H1 (cell line): ENCODE data around the gene DDA1. TPM values are rescaled to one million over a fixed set of nuclear protein-coding genes. Genes with fewer than 3 reads are reported as not detected.

Experiments used
- CTCF ChIA-PET: fragments of 300-600 bp; sonication (Branson Sonifier 250); formaldehyde crosslinking; loops from one replicate; lab custom pipeline; 2021; ENCODE audit not compliant: partially characterized antibody; lab: Charles Lee
- POLR2A ChIA-PET: fragments of 300-600 bp; sonication (Branson Sonifier 250); formaldehyde crosslinking; loops from one replicate; lab custom pipeline; 2021; ENCODE audit warnings: inconsistent platforms; ENCODE audit not compliant: partially characterized antibody; lab: Charles Lee
- DNase-seq, 2 experiments: peaks; one replicate each; pipeline versions ENCODE4 v3.0.0 to v3.0.0-alpha.2; 2010 to 2022; ENCODE audit warnings: low spot score in 2 of 2, low read depth in 1 of 2, mixed read lengths in 1 of 2
- FAIRE-seq: peaks from 2 replicates; lab custom pipeline; 2011; peaks lifted over from hg19 to GRCh38; lab: Jason Lieb, UNC
- H2AFZ ChIP-seq: 2 replicates; pipeline ENCODE4 v1.8.1; 2012; ENCODE audit warnings: low read length, inconsistent platforms
- H2AK5ac ChIP-seq: 2 replicates; pipeline ENCODE4 v1.6.1; 2013; ENCODE audit warnings: low read depth, low read length
- H2BK120ac ChIP-seq: replicated peaks from 2 replicates; pipeline ENCODE3; 2013; ENCODE audit warnings: low read depth, low read length, inconsistent platforms
- H2BK12ac ChIP-seq: 2 replicates; pipeline ENCODE4 v1.6.1; 2013; ENCODE audit warnings: low read depth, low read length
- H2BK15ac ChIP-seq: 2 replicates; pipeline ENCODE4 v1.6.1; 2013; ENCODE audit warnings: low read length
- H2BK20ac ChIP-seq: 2 replicates; pipeline ENCODE4 v1.6.1; 2013; ENCODE audit warnings: low read length
- H2BK5ac ChIP-seq: 2 replicates; pipeline ENCODE4 v1.6.1; 2013; ENCODE audit warnings: low read depth, low read length
- H3K14ac ChIP-seq: 2 replicates; pipeline ENCODE4 v1.6.1; 2013; ENCODE audit warnings: inconsistent platforms; ENCODE audit not compliant: insufficient read length
- H3K18ac ChIP-seq: 2 replicates; pipeline ENCODE4 v1.6.1; 2013; ENCODE audit warnings: low read length; ENCODE audit errors: extremely low read depth
- H3K23ac ChIP-seq: 2 replicates; pipeline ENCODE4 v1.6.1; 2013; ENCODE audit warnings: inconsistent platforms; ENCODE audit not compliant: insufficient read length
- H3K23me2 ChIP-seq: 2 replicates; pipeline ENCODE4 v1.6.1; 2013; ENCODE audit warnings: low read depth, low read length
- H3K27ac ChIP-seq: 2 replicates; pipeline ENCODE4 v1.6.1; 2011; ENCODE audit warnings: low read depth, low read length, inconsistent platforms
- H3K27me3 ChIP-seq, 4 experiments: replicated peaks in 1 of 4; 1 replicate in 1 of 4; 2 replicates in 3 of 4; pipeline versions ENCODE4 v1.6.1 to v1.8.1; 2011 to 2013; ENCODE audit warnings: low read length in 3 of 4, mild to moderate bottlenecking in 3 of 4, inconsistent platforms in 2 of 4, mixed read lengths in 2 of 4, moderate library complexity in 1 of 4; ENCODE audit not compliant: control insufficient read depth in 3 of 4, insufficient read depth in 3 of 4; ENCODE audit errors: extremely low read depth in 1 of 4
- H3K36me3 ChIP-seq, 4 experiments: 2 replicates each; pipeline versions ENCODE4 v1.6.1 to v1.8.1; 2011 to 2013; ENCODE audit warnings: mild to moderate bottlenecking in 4 of 4, low read length in 3 of 4, moderate library complexity in 2 of 4, control low read depth in 1 of 4, inconsistent platforms in 1 of 4; ENCODE audit not compliant: insufficient read depth in 4 of 4, control insufficient read depth in 2 of 4
- H3K4ac ChIP-seq: replicated peaks from 2 replicates; pipeline ENCODE3; 2013; ENCODE audit warnings: low read length, low read depth, mixed read lengths, inconsistent platforms; ENCODE audit not compliant: insufficient read length
- H3K4me1 ChIP-seq, 4 experiments: replicated peaks in 1 of 4; 1 replicate in 1 of 4; 2 replicates in 3 of 4; pipeline versions ENCODE4 v1.6.1 to v1.8.1; 2011 to 2013; ENCODE audit warnings: low read length in 3 of 4, inconsistent platforms in 2 of 4, mixed read lengths in 1 of 4; ENCODE audit not compliant: insufficient read depth in 4 of 4, control insufficient read depth in 3 of 4
- H3K4me2 ChIP-seq, 2 experiments: 2 replicates each; pipeline versions ENCODE4 v1.6.1 to v1.8.1; 2011 to 2013; ENCODE audit warnings: low read depth in 2 of 2, low read length in 2 of 2, control low read depth in 1 of 2, inconsistent platforms in 1 of 2, mild to moderate bottlenecking in 1 of 2; ENCODE audit not compliant: insufficient read depth in 1 of 2
- H3K4me3 ChIP-seq, 4 experiments: fragments of 200-600, 300-600 bp in 1 of 4; sonication (generic), shearing (Covaris generic), sonication (Bioruptor Twin) in 1 of 4; 2 replicates each; pipeline versions ENCODE4 v1.5.1 to v1.8.1; 2011 to 2016; ENCODE audit warnings: low read length in 4 of 4, low read depth in 3 of 4, control low read depth in 2 of 4, inconsistent platforms in 2 of 4, mild to moderate bottlenecking in 2 of 4, mixed read lengths in 1 of 4, moderate library complexity in 1 of 4; ENCODE audit not compliant: insufficient read depth in 2 of 4; ENCODE audit errors: extremely low read depth in 1 of 4
- H3K56ac ChIP-seq: replicated peaks from 2 replicates; pipeline ENCODE3; 2013; ENCODE audit warnings: low read depth, mild to moderate bottlenecking, mixed read lengths, low read length, inconsistent platforms; ENCODE audit not compliant: insufficient read length
- H3K79me1 ChIP-seq: 2 replicates; pipeline ENCODE4 v1.6.1; 2013; ENCODE audit warnings: low read depth, low read length, control low read depth
- H3K79me2 ChIP-seq, 2 experiments: 2 replicates each; pipeline versions ENCODE4 v1.6.1 to v1.8.1; 2012 to 2013; ENCODE audit warnings: low read length in 2 of 2, mild to moderate bottlenecking in 2 of 2, inconsistent platforms in 1 of 2; ENCODE audit not compliant: insufficient read depth in 2 of 2, control insufficient read depth in 1 of 2
- H3K9ac ChIP-seq, 4 experiments: replicated peaks in 1 of 4; 1 replicate in 1 of 4; 2 replicates in 3 of 4; pipeline versions ENCODE4 v1.6.1 to v1.8.1; 2011 to 2013; ENCODE audit warnings: low read depth in 3 of 4, low read length in 3 of 4, control low read depth in 2 of 4, mild to moderate bottlenecking in 2 of 4, moderate library complexity in 2 of 4, inconsistent platforms in 1 of 4; ENCODE audit errors: extremely low read depth in 1 of 4
- H3K9me3 ChIP-seq, 2 experiments: 2 replicates each; pipeline versions ENCODE4 v1.6.1 to v1.8.1; 2012 to 2013; ENCODE audit warnings: mild to moderate bottlenecking in 2 of 2, moderate library complexity in 2 of 2, control low read depth in 1 of 2, inconsistent platforms in 1 of 2, low read depth in 1 of 2, low read length in 1 of 2, mixed read lengths in 1 of 2; ENCODE audit not compliant: insufficient read depth in 2 of 2
- H4K20me1 ChIP-seq, 2 experiments: replicated peaks in 1 of 2; 2 replicates each; pipeline versions ENCODE3 to v1.8.1; 2011 to 2013; ENCODE audit warnings: inconsistent platforms in 2 of 2, low read length in 2 of 2, mild to moderate bottlenecking in 1 of 2; ENCODE audit not compliant: insufficient read depth in 2 of 2, control insufficient read depth in 1 of 2
- H4K5ac ChIP-seq: 2 replicates; pipeline ENCODE4 v1.6.1; 2013; ENCODE audit warnings: low read length, low read depth, mixed read lengths, inconsistent platforms; ENCODE audit not compliant: insufficient read length
- H4K8ac ChIP-seq: 2 replicates; pipeline ENCODE4 v1.8.0; 2013; ENCODE audit warnings: mild to moderate bottlenecking, moderate library complexity, low read length, inconsistent platforms; ENCODE audit not compliant: insufficient read depth; ENCODE audit errors: extremely low read depth
- H4K91ac ChIP-seq: replicated peaks from 2 replicates; pipeline ENCODE3; 2013; ENCODE audit warnings: low read length, mixed read lengths, inconsistent platforms; ENCODE audit not compliant: insufficient read length
- GTF2F1 ChIP-seq: IDR thresholded peaks from 2 replicates; pipeline ENCODE4 v1.6.1; 2012; ENCODE audit warnings: low read depth, low read length, improper control_type of control experiment, borderline replicate concordance
- HDAC6 ChIP-seq: IDR thresholded peaks from one replicate; pipeline ENCODE4 v1.7.1; 2012; ENCODE audit warnings: low read depth, mild to moderate bottlenecking, inconsistent platforms, low read length, moderate library complexity
- JUN ChIP-seq: IDR thresholded peaks from 2 replicates; pipeline ENCODE4 v1.6.1; 2011; ENCODE audit warnings: low read depth, mild to moderate bottlenecking, improper control_type of control experiment, low read length
- POLR2A ChIP-seq, 2 experiments: IDR thresholded peaks; 1 replicate in 1 of 2; 2 replicates in 1 of 2; pipeline ENCODE4 v1.6.1; 2011; ENCODE audit warnings: low read depth in 2 of 2, low read length in 2 of 2, mild to moderate bottlenecking in 2 of 2; ENCODE audit errors: control extremely low read depth in 1 of 2
- RXRA ChIP-seq: IDR thresholded peaks from 2 replicates; pipeline ENCODE4 v1.6.1; 2011; ENCODE audit warnings: low read depth, mild to moderate bottlenecking, low read length, moderate library complexity; ENCODE audit not compliant: insufficient read depth
- TAF1 ChIP-seq: IDR thresholded peaks from 2 replicates; pipeline ENCODE4 v1.6.1; 2011; ENCODE audit warnings: mild to moderate bottlenecking, low read depth, low read length
- WGBS, 2 experiments: shearing (Covaris generic) in 1 of 2; methylation state at CpG; one replicate each; pipeline versions ENCODE4 v1.1.6 to v1.1.7; 2013 to 2015; ENCODE audit warnings: low lambda C conversion rate in 2 of 2, mixed read lengths in 2 of 2, inconsistent platforms in 1 of 2, low coverage in 1 of 2, missing lambda C conversion rate in 1 of 2; ENCODE audit not compliant: insufficient replicate concordance in 2 of 2, insufficient coverage in 1 of 2, insufficient read length in 1 of 2; ENCODE audit errors: extremely low coverage in 1 of 2, missing lambda C conversion rate in 1 of 2; 5-methylcytosine and 5-hydroxymethylcytosine counted together
- polyA plus RNA-seq, 7 experiments: library from polyadenylated mRNA; depleted of rRNA in 3 of 7; stranded (reverse) in 5 of 7; unstranded in 2 of 7; fragments of >200 nt in 5 of 7; fragments of 200-250 nt in 2 of 7; gene quantifications; 1 replicate in 5 of 7; 2 replicates in 1 of 7; 4 replicates in 1 of 7; pipeline versions ENCODE4 v1.2.1 to v1.2.3, GENCODE V29; 2011 to 2013; ENCODE audit warnings: missing spikeins in 2 of 7, mixed read lengths in 2 of 7
- total RNA-seq: library from RNA; stranded (reverse); fragmentation: NEBNext Ultra II Directional; extraction: Animal tissue kit (Norgen Biotek cat#: 25700); gene quantifications from 2 replicates; pipeline ENCODE4 v1.2.1, GENCODE V29; 2021
- TF ChIP-seq, protein P1 (sequence below): IDR thresholded peaks from 2 replicates; pipeline ENCODE4 v1.6.1; 2012; ENCODE audit warnings: low read length, inconsistent platforms
- TF ChIP-seq, protein P2 (sequence below): IDR thresholded peaks from 2 replicates; pipeline ENCODE4 v1.6.1; 2011; ENCODE audit warnings: low read length, improper control_type of control experiment

Gene DDA1
- total and polyA plus RNA-seq, 2 of the 8 experiments (the other 6 are each of a cell fraction or from before 2014, with no cell fraction given), result 29.2 to 34.5 TPM

DNA sequence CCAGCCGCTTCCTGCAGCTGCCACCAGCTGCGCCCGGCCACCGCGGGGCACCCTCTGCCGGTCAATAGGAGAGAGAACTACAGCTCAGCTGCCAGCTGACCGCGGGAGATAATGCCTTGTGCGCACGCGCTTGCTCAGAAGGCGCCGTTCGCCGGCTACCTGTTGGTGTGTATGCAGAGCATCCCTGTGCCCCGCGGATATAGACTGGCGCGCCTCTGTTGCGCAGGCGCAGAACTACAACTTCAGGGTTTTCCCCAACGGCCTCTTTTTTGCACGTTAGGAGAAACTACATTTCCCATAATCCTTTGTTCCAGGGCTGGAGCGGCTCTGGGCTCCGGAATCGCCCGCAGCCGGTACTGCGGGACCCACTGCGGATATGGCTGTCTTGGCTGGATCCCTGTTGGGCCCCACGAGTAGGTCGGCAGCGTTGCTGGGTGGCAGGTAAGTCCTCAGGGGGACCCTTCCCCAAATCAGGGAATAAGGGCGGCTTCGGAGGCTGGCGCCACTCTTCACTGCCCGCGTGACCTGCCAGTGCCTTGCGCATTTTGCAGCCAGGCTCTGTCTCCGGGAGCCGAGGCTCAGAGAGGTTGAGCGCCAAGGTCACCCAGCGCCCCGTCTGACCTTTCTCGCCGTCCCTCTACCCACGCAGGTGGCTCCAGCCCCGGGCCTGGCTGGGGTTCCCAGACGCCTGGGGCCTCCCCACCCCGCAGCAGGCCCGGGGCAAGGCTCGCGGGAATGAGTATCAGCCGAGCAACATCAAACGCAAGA is 3.7 kb upstream of the DDA1 start, which contains the start of gene MRPL34:
Gene MRPL34 (plus strand): TSS at position 356 of the 768 bp plus-strand sequence. CDS start 21 bp downstream, at position 377.
- Histone ChIP-seq H3K56ac (peak within 1 kb of the TSS; percentile 88), H4K5ac (peak within 1 kb of the TSS; percentile 89), H3K4me1 (peaks cover 14 to 28% (median 19%) of the 10 kb centered on the region in 4 experiments), H2AFZ (0 out of 2 replicates have a peak within 1 kb of the TSS, but pooled peaks have one; percentile 30), H3K23ac (no peak within 1 kb of the TSS), H3K23me2 (peaks cover 12% of the 10 kb centered on the region), H3K4me3 (peak within 1 kb of the TSS; percentile 75 to 95 (median 80)), H3K27ac (peak within 1 kb of the TSS; percentile 81), H3K18ac (peak within 1 kb of the TSS; percentile 95), H3K79me2 (peaks cover 7 to 13% of the 10 kb centered on the region in 2 experiments; a peak in 3 of 4 replicates), H3K14ac (no peak within 1 kb of the TSS), H4K20me1 (peaks cover 1 to 12% of the 10 kb centered on the region in 2 experiments), H3K4ac (peak within 1 kb of the TSS; percentile 75), H2BK120ac (peak within 1 kb of the TSS; percentile 21), H2BK5ac (peak within 1 kb of the TSS; percentile 96), H3K79me1 (peaks cover 9% of the 10 kb centered on the region), H2AK5ac (peak within 1 kb of the TSS; percentile 61; the same call in 1 of the 2 replicates), H3K9me3 (no peaks in the 10 kb centered on the region), H2BK20ac (peak within 1 kb of the TSS; percentile 23; the same call in 1 of the 2 replicates), H3K9ac (peak within 1 kb of the TSS; percentile 68 to 84 (median 82)), H2BK12ac (peak within 1 kb of the TSS; percentile 92), H4K8ac (peak within 1 kb of the TSS; percentile 64), H3K27me3 (no peaks in the 10 kb centered on the region), H4K91ac (peak within 1 kb of the TSS; percentile 97), H2BK15ac (peak within 1 kb of the TSS; percentile 72; the same call in 1 of the 2 replicates), H3K4me2 (peak within 1 kb of the TSS; percentile 82 to 90), H3K36me3 (peaks cover 0 to 7% (median 0%) of the 10 kb centered on the region in 4 experiments; a peak in 2 of 8 replicates)
- WGBS, 2 experiments, result 2% methylated on average over 55 of the region's 55 CpGs; no CpG with 5 or more reads in 1 of the 2 experiments
- peak; percentile 60 for FAIRE-seq
- ChIA-PET CTCF (interaction anchor here (0.6 to 3.0 kb wide), 19 partner anchors 9 to 224 kb away, joined by 3 to 29 read pairs (median 4); partner anchors contain the start of genes ANO8 and USE1), POLR2A (interaction anchor here (0.6 to 18.5 kb wide), 13 partner anchors 9 to 138 kb away, joined by 3 to 329 read pairs (median 4); partner anchors contain the start of genes ANO8, BABAM1 and USE1)
- DNase-seq, result peak; percentile 96 to 100
- TF ChIP-seq TAF1, result peak; percentile 74; the same call in 1 of the 2 replicates
- TF ChIP-seq JUN, result no peak; the same call in 1 of the 2 replicates
- TF ChIP-seq, protein P1, sequence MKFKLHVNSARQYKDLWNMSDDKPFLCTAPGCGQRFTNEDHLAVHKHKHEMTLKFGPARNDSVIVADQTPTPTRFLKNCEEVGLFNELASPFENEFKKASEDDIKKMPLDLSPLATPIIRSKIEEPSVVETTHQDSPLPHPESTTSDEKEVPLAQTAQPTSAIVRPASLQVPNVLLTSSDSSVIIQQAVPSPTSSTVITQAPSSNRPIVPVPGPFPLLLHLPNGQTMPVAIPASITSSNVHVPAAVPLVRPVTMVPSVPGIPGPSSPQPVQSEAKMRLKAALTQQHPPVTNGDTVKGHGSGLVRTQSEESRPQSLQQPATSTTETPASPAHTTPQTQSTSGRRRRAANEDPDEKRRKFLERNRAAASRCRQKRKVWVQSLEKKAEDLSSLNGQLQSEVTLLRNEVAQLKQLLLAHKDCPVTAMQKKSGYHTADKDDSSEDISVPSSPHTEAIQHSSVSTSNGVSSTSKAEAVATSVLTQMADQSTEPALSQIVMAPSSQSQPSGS, result no peak
- peak; percentile 19 to 66 for TF ChIP-seq POLR2A (IDR thresholded peaks at IDR 0.05; ENCODE audit: control extremely low read depth in 1 of 2, low read depth in 2 of 2, low read length in 2 of 2)
- TF ChIP-seq RXRA, result no peak
- TF ChIP-seq, protein P2, sequence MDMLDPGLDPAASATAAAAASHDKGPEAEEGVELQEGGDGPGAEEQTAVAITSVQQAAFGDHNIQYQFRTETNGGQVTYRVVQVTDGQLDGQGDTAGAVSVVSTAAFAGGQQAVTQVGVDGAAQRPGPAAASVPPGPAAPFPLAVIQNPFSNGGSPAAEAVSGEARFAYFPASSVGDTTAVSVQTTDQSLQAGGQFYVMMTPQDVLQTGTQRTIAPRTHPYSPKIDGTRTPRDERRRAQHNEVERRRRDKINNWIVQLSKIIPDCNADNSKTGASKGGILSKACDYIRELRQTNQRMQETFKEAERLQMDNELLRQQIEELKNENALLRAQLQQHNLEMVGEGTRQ, result no peak; the same call in 1 of the 2 replicates
- no peak for TF ChIP-seq GTF2F1
- no peak for TF ChIP-seq HDAC6
